ENCODE measurements around the gene RHEB. TPM values are rescaled to one million over a fixed set of nuclear protein-coding genes. Genes with fewer than 3 reads are reported as not detected.

Gene RHEB
- total RNA-seq, 1 donor from 2014 or later, result 88.2 TPM

GRCh38 chr7:151465169-151465568 lies 54.5 kb downstream of the RHEB start:
- TF ChIP-seq CTCF (IDR thresholded peaks at IDR 0.05; ENCODE audit: partially characterized antibody, unreplicated experiment), result no peak
- no peak for DNase-seq
- Mint-ChIP-seq H3K9me3 (ENCODE audit: unreplicated experiment) (peaks cover 4% of the 10 kb centered on the region), H3K36me3 (ENCODE audit: unreplicated experiment) (peaks cover 23% of the 10 kb centered on the region), H3K4me3 (ENCODE audit: unreplicated experiment) (no peak overlapping the region), H3K27me3 (ENCODE audit: unreplicated experiment) (peaks cover 6% of the 10 kb centered on the region), H3K4me1 (ENCODE audit: low read depth, unreplicated experiment) (peaks cover 11% of the 10 kb centered on the region), H3K27ac (ENCODE audit: unreplicated experiment) (no peak overlapping the region)

GRCh38 chr7:151462306-151462779 lies 57.4 kb downstream of the RHEB start:
- peaks cover 24% of the 10 kb centered on the region for H3K36me3 Mint-ChIP-seq (ENCODE audit: unreplicated experiment)
- H3K27ac Mint-ChIP-seq (ENCODE audit: unreplicated experiment), result peak overlapping the region; percentile 38
- H3K4me3 Mint-ChIP-seq (ENCODE audit: unreplicated experiment), result no peak overlapping the region
- TF ChIP-seq CTCF (IDR thresholded peaks at IDR 0.05; ENCODE audit: partially characterized antibody, unreplicated experiment), result no peak
- peaks cover 19% of the 10 kb centered on the region for H3K4me1 Mint-ChIP-seq (ENCODE audit: low read depth, unreplicated experiment)
- H3K27me3 Mint-ChIP-seq (ENCODE audit: unreplicated experiment), result no peaks in the 10 kb centered on the region
- DNase-seq, result no peak
- H3K9me3 Mint-ChIP-seq (ENCODE audit: unreplicated experiment), result peaks cover 2% of the 10 kb centered on the region

- no peak overlapping the region for H3K27ac Mint-ChIP-seq (ENCODE audit: unreplicated experiment)
- H3K9me3 Mint-ChIP-seq (ENCODE audit: unreplicated experiment), result peaks cover 2% of the 10 kb centered on the region
- H3K36me3 Mint-ChIP-seq (ENCODE audit: unreplicated experiment), result peaks cover 25% of the 10 kb centered on the region
- no peak overlapping the region for H3K4me3 Mint-ChIP-seq (ENCODE audit: unreplicated experiment)
- H3K27me3 Mint-ChIP-seq (ENCODE audit: unreplicated experiment), result no peaks in the 10 kb centered on the region
- TF ChIP-seq CTCF (IDR thresholded peaks at IDR 0.05; ENCODE audit: partially characterized antibody, unreplicated experiment), result no peak
- H3K4me1 Mint-ChIP-seq (ENCODE audit: low read depth, unreplicated experiment), result peaks cover 19% of the 10 kb centered on the region
- DNase-seq, result no peak
These were observed 57.8 kb downstream of the RHEB start for GRCh38 chr7:151461942-151462230.

- peaks cover 19% of the 10 kb centered on the region for H3K4me1 Mint-ChIP-seq (ENCODE audit: low read depth, unreplicated experiment)
- no peak for DNase-seq
- H3K27ac Mint-ChIP-seq (ENCODE audit: unreplicated experiment), result peak overlapping the region; percentile 26
- H3K9me3 Mint-ChIP-seq (ENCODE audit: unreplicated experiment), result peaks cover 2% of the 10 kb centered on the region
- H3K27me3 Mint-ChIP-seq (ENCODE audit: unreplicated experiment), result no peaks in the 10 kb centered on the region
- peaks cover 25% of the 10 kb centered on the region for H3K36me3 Mint-ChIP-seq (ENCODE audit: unreplicated experiment)
- H3K4me3 Mint-ChIP-seq (ENCODE audit: unreplicated experiment), result no peak overlapping the region
- TF ChIP-seq CTCF (IDR thresholded peaks at IDR 0.05; ENCODE audit: partially characterized antibody, unreplicated experiment), result no peak
These were observed 58.4 kb downstream of the RHEB start for GRCh38 chr7:151461096-151461941.

- Mint-ChIP-seq H3K4me1 (ENCODE audit: low read depth, unreplicated experiment) (peaks cover 19% of the 10 kb centered on the region), H3K36me3 (ENCODE audit: unreplicated experiment) (peaks cover 25% of the 10 kb centered on the region), H3K9me3 (ENCODE audit: unreplicated experiment) (peaks cover 2% of the 10 kb centered on the region), H3K4me3 (ENCODE audit: unreplicated experiment) (peak overlapping the region; percentile 0), H3K27ac (ENCODE audit: unreplicated experiment) (peak overlapping the region; percentile 62), H3K27me3 (ENCODE audit: unreplicated experiment) (no peaks in the 10 kb centered on the region)
- DNase-seq, result no peak
- TF ChIP-seq CTCF (IDR thresholded peaks at IDR 0.05; ENCODE audit: partially characterized antibody, unreplicated experiment), result no peak
These were observed 59.2 kb downstream of the RHEB start for GRCh38 chr7:151460474-151460855.

All from glutamatergic neuron (in vitro differentiated cells).